Thyroid gland (tissue), 4 donors: Measurements from ENCODE around the gene ZNF543. TPM values are rescaled to one million over a fixed set of nuclear protein-coding genes. Genes with fewer than 3 reads are reported as not detected.

Source experiments
- DNase-seq, 2 donors: peaks; one replicate each; pipeline ENCODE4 v3.0.0-alpha.2; 2019
- H3K27ac ChIP-seq, 3 donors: fragments of 200-600 bp; sonication (generic); 1 replicate in 2 of 3; 2 replicates in 1 of 3; pipeline ENCODE4 v1.5.1; 2016 to 2019; ENCODE audit warnings: mild to moderate bottlenecking in 1 of 3, moderate library complexity in 1 of 3
- H3K27me3 ChIP-seq: fragments of 200-600 bp; sonication (generic); one replicate; pipeline ENCODE4 v1.5.1; 2019
- H3K36me3 ChIP-seq, 2 donors: fragments of 200-600 bp; sonication (generic); one replicate each; pipeline ENCODE4 v1.5.1; 2016 to 2019
- H3K4me1 ChIP-seq, 2 donors: fragments of 200-600 bp; sonication (generic); one replicate each; pipeline ENCODE4 v1.5.1; 2017 to 2019
- H3K4me3 ChIP-seq, 3 donors: fragments of 200-600 bp; sonication (generic); replicated peaks in 1 of 3; 1 replicate in 2 of 3; 2 replicates in 1 of 3; pipeline ENCODE4 v1.5.1; 2016; ENCODE audit warnings: mild to moderate bottlenecking in 1 of 3
- H3K9me3 ChIP-seq: fragments of 200-600 bp; sonication (generic); one replicate; pipeline ENCODE4 v1.5.1; 2017
- CTCF ChIP-seq, 6 experiments: fragments of 200-600 bp in 3 of 6; fragments of 450-650 bp in 3 of 6; sonication (generic) in 3 of 6; IDR thresholded peaks; one replicate each; pipeline ENCODE4 v1.5.1; 2016 to 2019; ENCODE audit warnings: antibody characterized with exemption in 6 of 6, mild to moderate bottlenecking in 2 of 6, inconsistent platforms in 1 of 6, moderate library complexity in 1 of 6
- POLR2A ChIP-seq, 2 donors: fragments of 450-650 bp; IDR thresholded peaks; one replicate each; pipeline ENCODE4 v1.6.1; 2017; ENCODE audit warnings: antibody characterized with exemption in 2 of 2, mild to moderate bottlenecking in 2 of 2, moderate library complexity in 1 of 2
- WGBS, 2 donors: methylation state at CpG; one replicate each; pipeline ENCODE4 v1.1.5; 2017; 5-methylcytosine and 5-hydroxymethylcytosine counted together
- intact Hi-C: fragments of 100-400 bp; cut with DNase I; formaldehyde crosslinking; loops from one replicate; pipeline ENCODE4 v1.15.1; 2023
- total RNA-seq, 4 donors: library from RNA; depleted of rRNA; stranded (reverse); fragments of >200 nt; gene quantifications; one replicate each; pipeline ENCODE4 v1.2.3, GENCODE V29; 2016

ZNF543 gene
- total RNA-seq, 4 donors from 2014 or later = 10.6 to 17.2 (median 14.7) TPM

- Histone ChIP-seq H3K4me1 (peaks cover 12 to 14% of the 10 kb centered on the region in 2 donors), H3K36me3 (peaks cover 0 to 12% of the 10 kb centered on the region in 2 donors), H3K27me3 (no peaks in the 10 kb centered on the region), H3K9me3 (no peaks in the 10 kb centered on the region), H3K27ac (peak overlapping the region; percentile 71 to 95 (median 90)), H3K4me3 (peak overlapping the region in 2 of 3 donors; percentile 10 to 85)
- 76 to 81% methylated on average over 2 of the region's 2 CpGs for WGBS, 2 donors
- intact Hi-C loops = loop anchor here (10.0 kb wide), 1 partner anchor 78 kb away; the partner anchor contains the start of gene ZNF460
- no peak for TF ChIP-seq CTCF (IDR thresholded peaks at IDR 0.05)
- TF ChIP-seq POLR2A (IDR thresholded peaks at IDR 0.05) = no peak
- no peak for DNase-seq
Observed at GRCh38 chr19:57362419-57362818, 42.1 kb downstream of the ZNF543 start.

- Histone ChIP-seq H3K4me1 (peaks cover 12 to 14% of the 10 kb centered on the region in 2 donors), H3K27ac (peak within 1 kb of the TSS; percentile 71 to 95 (median 90)), H3K36me3 (peaks cover 0 to 6% of the 10 kb centered on the region in 2 donors), H3K27me3 (no peaks in the 10 kb centered on the region), H3K4me3 (peak within 1 kb of the TSS; percentile 44 to 85 (median 77)), H3K9me3 (no peaks in the 10 kb centered on the region)
- TF ChIP-seq POLR2A (IDR thresholded peaks at IDR 0.05) (peak in 1 of 2 donors; percentile 73), CTCF (IDR thresholded peaks at IDR 0.05) (no peak)
- intact Hi-C loops = loop anchor here (10.0 kb wide), 1 partner anchor 78 kb away; the partner anchor contains the start of gene ZNF460
- peak; percentile 100 for DNase-seq
- 1 to 3% methylated on average over 26 to 46 of the region's 47 CpGs for WGBS, 2 donors
Observed at GRCh38 chr19:57362997-57363687, 42.9 kb downstream of the ZNF543 start, which contains the start of the genes TRAPPC2B and ZNF547. TRAPPC2B (plus strand) TSS chr19:57363551; CDS start chr19:57364834, 1,283 bp downstream. ZNF547 (plus strand) TSS chr19:57363551; CDS start chr19:57368556, 5,005 bp downstream.

- no peaks in the 10 kb centered on the region for H3K9me3 ChIP-seq
- intact Hi-C loops = loop anchor here (10.0 kb wide), 1 partner anchor 79 kb away; the partner anchor contains the start of gene ZNF460
- peak; percentile 15 to 30 for DNase-seq
- WGBS, 2 donors = 0 to 1% methylated on average over 4 to 17 of the region's 18 CpGs
- TF ChIP-seq POLR2A (IDR thresholded peaks at IDR 0.05) = no peak
- TF ChIP-seq CTCF (IDR thresholded peaks at IDR 0.05) = no peak
- peak overlapping the region; percentile 71 to 95 (median 90) for H3K27ac ChIP-seq
- H3K4me3 ChIP-seq = peak overlapping the region; percentile 44 to 85 (median 77)
- H3K27me3 ChIP-seq = no peaks in the 10 kb centered on the region
- peaks cover 12 to 14% of the 10 kb centered on the region in 2 donors for H3K4me1 ChIP-seq
- peaks cover 0 to 5% of the 10 kb centered on the region in 2 donors for H3K36me3 ChIP-seq
Observed at GRCh38 chr19:57363688-57364181, 43.5 kb downstream of the ZNF543 start.

- Histone ChIP-seq H3K36me3 (peaks cover 0 to under 1% of the 10 kb centered on the region in 2 donors), H3K27me3 (no peaks in the 10 kb centered on the region), H3K4me3 (no peak overlapping the region), H3K27ac (no peak overlapping the region), H3K4me1 (peaks cover 12 to 14% of the 10 kb centered on the region in 2 donors), H3K9me3 (no peaks in the 10 kb centered on the region)
- intact Hi-C loops = loop anchor here (10.0 kb wide), 1 partner anchor 82 kb away; the partner anchor contains the start of gene ZNF460
- DNase-seq = no peak
- 88 to 98% methylated on average over 2 of the region's 2 CpGs for WGBS, 2 donors
- TF ChIP-seq POLR2A (IDR thresholded peaks at IDR 0.05) (no peak), CTCF (IDR thresholded peaks at IDR 0.05) (no peak)
Observed at GRCh38 chr19:57366776-57367175, 46.5 kb downstream of the ZNF543 start.
